ENCODE measurements around the gene MGMT.

MGMT gene

GRCh38 chr10:129760416-129760815 lies 293.4 kb downstream of the MGMT start:
- no peak for DNase-seq (ENCODE audit: low read depth)

GRCh38 chr10:129761197-129761972 lies 294.3 kb downstream of the MGMT start:
- no peak for DNase-seq (ENCODE audit: low read depth)

DNA sequence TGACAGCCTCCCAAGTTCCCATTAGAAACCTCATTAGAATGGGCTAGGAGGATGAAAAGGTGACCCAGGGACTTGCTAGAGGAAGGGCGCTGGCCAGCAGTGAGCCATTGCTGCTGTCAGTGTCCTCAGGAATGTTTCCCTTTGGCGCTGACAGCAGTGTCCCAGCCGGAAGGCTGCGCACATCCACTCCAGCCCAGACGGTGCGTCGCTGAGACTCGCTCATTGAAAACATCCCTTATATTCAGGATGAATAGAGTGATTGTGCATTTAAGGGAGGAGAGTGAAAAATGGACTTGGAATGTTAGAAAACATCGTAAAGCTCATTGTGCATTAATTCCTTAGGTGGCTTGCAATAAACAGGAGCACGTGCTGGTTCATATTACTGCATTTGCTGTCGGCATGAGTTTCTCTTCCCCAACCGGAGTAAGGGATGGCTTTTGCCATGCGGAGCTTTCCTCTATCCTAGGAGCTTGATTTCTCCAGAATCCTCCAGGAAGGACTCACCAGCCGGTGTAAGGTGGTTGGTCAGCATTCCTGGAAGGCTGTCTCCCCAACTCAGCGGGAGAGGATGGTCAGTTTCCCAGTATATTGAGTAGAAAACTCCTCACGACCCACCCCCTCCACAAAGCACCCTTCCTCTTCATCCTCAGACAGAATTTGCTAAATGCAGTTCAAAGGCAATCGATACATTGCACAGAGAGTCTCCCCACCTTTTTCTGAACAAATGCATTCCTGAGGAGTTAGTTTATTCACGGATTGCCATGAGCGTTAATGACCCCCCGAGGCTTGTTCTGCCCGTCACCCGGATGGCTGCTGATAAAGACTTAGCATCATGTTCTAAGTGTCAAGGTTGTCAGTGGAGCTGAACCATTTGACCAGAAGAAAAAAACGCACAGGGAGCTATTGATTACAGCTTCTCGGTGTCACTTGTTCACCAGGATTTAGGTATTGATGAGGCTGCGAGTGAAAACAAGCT lies 295.2 kb downstream of the MGMT start:
- no peak for DNase-seq (ENCODE audit: low read depth)

DNA sequence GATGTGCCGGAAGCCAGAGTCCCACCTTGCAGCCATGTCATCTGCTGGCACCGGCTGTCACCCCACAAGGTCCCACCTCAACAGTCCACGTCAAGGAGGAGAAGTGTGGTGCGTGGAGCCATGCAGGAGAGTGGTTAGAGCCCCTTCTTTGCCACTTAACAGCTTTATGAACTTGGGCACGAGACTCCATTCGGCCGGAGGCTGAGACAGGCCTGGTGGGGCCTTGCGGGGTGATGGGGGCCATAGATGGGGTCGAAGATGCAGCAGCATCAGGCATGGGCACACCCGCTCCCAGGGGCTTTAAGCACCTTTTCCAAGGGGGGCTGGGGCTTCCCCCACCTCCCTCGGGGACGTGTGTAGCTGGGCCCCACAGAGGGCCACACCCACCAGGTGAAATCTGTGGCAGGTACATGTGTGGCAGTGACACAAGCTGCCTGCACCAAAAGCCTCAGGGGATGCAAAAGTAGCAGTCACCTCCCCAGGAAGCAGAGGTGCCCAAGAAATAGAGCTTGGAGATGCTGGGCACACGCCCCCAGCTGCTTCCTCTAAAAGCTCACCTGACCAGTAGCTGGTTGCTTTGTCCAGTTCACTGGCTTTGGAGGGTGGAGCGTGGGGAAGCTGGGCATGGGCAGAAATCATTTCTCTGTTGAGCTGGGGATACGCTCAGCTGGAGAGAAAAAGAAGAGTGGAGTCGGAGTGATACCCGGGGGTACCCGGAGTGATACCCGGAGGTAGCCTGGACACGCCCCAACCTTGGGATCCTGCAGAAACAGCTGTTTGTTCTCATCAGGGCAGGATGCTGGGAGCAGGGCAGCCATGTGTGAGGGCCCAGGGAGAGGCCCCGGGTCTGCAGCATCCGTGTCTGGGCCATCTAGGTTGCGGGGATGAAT lies 297.2 kb downstream of the MGMT start:
- no peak for DNase-seq (ENCODE audit: low read depth)

GRCh38 chr10:129764901-129765663 lies 298.0 kb downstream of the MGMT start:
- DNase-seq (ENCODE audit: low read depth): no peak

DNA sequence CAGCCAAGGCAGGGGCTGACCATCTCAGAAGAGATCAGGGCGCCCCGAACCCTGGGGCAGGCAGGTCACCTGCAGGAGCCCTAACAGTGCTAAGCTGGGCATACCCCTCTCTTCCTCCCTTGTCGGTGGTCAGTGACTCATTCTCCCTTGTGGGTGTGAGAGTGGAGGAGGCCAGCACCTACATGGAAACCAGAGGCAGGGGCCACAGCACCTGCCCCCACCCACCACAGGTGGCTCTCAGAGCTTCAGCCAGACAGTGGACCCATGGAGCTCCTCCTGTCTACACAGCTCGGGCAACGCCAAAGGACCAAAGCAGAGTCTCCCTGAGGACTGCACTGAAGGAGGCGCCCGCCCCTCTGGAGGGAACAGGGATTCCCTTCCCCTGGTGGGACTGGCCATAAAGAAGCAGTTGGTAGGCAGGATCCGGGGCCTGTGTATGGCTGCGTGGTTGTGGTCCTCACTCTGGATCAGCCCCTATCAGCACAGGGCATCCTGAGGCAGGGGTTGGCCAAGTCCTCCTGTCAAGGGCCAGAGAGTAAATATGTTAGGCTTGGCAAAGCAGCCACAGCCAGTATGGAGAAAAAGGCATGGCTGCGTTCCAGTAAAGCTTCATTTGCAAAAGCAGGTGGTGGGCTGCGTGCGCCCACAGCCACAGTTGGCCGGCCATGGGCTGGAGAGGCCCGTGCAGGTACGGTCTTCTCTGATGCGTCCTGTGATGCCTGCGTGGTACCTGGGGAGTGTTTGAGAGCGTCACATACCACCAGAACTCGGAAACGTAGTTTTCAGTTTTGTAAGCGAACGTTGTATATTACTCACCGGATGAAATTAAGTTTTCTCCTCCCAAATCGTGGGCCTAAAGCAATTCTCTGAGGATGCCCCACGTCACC lies 298.9 kb downstream of the MGMT start:
- DNase-seq (ENCODE audit: low read depth): no peak

- no peak for DNase-seq (ENCODE audit: low read depth)
Measured at GRCh38 chr10:129766611-129767550, 299.8 kb downstream of the MGMT start.

DNA sequence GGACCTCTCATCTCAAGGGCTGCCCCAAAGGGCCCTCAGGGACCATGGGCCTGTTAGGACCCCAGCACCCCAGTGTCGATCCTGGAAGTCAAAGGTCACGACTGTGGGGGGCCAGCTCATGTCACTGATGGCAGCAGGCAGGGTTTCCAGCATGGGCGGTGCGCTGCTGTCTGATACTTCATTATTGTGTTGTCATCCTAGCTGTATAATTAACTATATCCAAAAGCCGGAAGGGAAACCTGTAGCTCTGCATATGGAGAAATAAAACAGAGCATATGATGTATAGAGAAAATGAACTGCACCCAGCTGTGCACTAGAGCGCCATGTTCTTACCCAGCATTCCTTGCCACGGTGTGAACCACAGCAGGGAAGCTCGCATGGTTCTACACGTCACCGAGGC lies 300.7 kb downstream of the MGMT start:
- DNase-seq (ENCODE audit: low read depth): no peak

GRCh38 chr10:129768437-129769355 lies 301.7 kb downstream of the MGMT start:
- DNase-seq (ENCODE audit: low read depth): no peak

- no peak for DNase-seq (ENCODE audit: low read depth)
Measured at GRCh38 chr10:129769381-129770116, 302.5 kb downstream of the MGMT start.

- no peak for DNase-seq (ENCODE audit: low read depth)
Measured at GRCh38 chr10:129770286-129770685, 303.2 kb downstream of the MGMT start.

GRCh38 chr10:129771024-129771423 lies 304.0 kb downstream of the MGMT start:
- DNase-seq (ENCODE audit: low read depth): no peak

GRCh38 chr10:129771576-129771975 lies 304.5 kb downstream of the MGMT start:
- DNase-seq (ENCODE audit: low read depth): no peak

DNA sequence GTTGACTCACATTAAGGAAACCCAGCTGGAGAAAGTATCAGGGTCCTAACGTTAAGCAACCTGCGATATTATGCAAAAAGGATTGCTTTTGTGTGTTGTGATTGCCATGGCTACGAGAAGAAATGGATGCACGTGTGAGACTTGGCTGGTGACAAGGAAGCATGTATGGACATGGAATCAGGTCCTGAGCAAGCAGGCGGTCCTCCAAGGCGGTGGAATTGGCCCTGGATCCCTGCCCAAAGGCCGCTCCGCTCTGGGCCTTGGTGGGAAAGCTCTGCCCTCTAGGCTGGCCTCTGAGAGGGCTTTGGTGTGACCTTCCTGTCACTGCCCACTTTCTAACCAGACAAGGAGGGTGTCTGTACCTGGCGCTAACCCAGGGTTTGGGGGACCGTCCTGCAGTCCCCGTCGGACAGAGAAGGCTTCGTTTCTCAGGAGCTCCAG lies 305.0 kb downstream of the MGMT start:
- DNase-seq (ENCODE audit: low read depth): no peak

DNA sequence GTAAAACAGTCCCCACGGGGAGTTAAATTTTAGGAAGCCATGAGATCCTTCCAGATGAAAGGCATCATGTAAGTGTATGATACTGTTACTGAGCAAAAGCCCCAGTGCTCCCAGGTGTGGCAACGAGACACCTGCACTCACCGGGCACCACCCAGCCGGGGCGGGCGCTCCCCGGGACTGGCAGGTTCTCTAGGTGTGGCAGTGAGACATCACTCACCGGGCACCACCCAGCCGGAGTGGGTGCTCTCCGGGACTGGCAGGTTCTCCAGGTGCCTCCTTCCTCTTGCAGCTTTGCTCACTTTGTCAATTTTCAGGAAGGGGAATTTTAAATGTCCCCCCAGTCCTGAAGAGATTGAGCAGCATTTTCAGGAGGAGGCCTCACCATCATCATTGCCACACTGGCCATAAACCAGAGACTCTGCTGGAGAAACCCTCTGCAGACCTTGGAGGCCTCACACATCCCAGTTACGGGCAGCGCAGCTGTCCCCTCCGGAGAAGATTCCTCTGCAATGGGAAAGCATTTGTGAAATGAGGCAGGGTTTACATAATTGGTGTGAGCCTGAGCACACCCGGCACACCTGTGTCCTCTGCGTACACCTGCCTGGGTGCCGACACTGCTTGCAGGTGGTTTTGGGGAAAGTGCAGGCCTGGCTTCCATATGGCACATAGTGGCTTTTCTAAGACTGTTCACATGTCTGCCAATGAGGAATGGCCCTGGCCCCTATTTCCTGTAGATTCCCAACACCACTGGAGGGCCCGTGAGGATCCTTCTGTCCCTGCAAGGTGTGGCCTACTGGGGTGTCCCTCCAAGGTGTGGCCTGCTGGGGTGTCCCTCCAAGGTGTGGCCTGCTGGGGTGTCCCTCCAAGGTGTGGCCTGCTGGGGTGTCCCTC lies 305.7 kb downstream of the MGMT start:
- DNase-seq (ENCODE audit: low read depth): no peak

DNA sequence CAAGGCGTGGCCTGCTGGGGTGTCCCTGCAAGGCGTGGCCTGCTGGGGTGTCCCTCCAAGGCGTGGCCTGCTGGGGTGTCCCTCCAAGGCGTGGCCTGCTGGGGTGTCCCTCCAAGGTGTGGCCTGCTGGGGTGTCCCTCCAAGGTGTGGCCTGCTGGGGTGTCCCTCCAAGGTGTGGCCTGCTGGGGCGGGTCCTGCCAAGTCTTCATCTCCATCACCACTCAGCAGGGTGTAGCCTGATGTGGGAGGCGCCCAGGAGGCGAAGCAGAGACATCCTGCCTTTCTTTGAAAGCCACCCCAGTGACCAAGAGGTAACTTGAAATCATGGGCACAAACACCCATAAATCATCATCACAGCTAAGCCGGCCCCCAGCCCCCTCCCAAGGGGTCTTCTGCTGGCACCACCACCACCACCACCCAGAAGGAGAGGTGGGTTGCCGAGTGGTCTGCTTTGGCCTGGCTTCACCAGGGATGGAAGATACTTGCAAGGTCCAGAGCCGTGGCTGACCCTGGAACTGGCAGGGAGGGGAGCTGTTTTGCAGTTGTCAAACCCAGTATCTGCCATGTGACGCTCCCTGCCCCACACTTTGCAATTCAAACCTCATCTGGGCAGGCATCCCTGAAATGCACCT lies 306.4 kb downstream of the MGMT start:
- no peak for DNase-seq (ENCODE audit: low read depth)
